Left ventricle myocardium superior (tissue), 1 donor: Measurements from ENCODE around the gene TRIM48. TPM values are rescaled to one million over a fixed set of nuclear protein-coding genes. Genes with fewer than 3 reads are reported as not detected.
"Not testable (repeated sequence)": the region's sequence is repeated elsewhere in the genome, so short reads cannot be mapped to it uniquely, and the experiment has no call there.

ENCODE experiments used
- ATAC-seq: fragments of 200-7000 bp; cut with Tn5 transposase; one replicate; pipeline ENCODE4 v1.9.1; 2020; ENCODE audit warnings: mild to moderate bottlenecking, moderate library complexity
- DNase-seq: peaks from one replicate; pipeline ENCODE4 v3.0.0-alpha.2; 2020
- intact Hi-C: fragments of 100-400 bp; cut with micrococcal nuclease; formaldehyde crosslinking; loops from one replicate; pipeline ENCODE4 v1.11.0; 2022
- long read RNA-seq: library from polyadenylated mRNA; unstranded; transcript quantifications from one replicate; pipeline ENCODE4 v2.0.0, GENCODE V29; 2021
- total RNA-seq: library from RNA; stranded (reverse); fragmentation: NEBNext Ultra II Directional; extraction: Animal tissue kit (Norgen Biotek cat#: 25700); gene quantifications from one replicate; pipeline ENCODE4 v1.2.1, GENCODE V29; 2021
- donor health status: DM: no; HTN: yes; CAD: no; lungs with severe emphysema.

Gene TRIM48
- not detected for total RNA-seq
- long read RNA-seq = 0 reads

- DNase-seq, intact Hi-C loops, ATAC-seq: not testable (repeated sequence)
Observed at GRCh38 chr11:55261855-55262254, at the start of gene TRIM48. TSS of gene TRIM48 (plus strand) at chr11:55262155. CDS start at chr11:55262268, 113 bp downstream.

- DNase-seq, ATAC-seq, intact Hi-C loops: not testable (repeated sequence)
Observed at GRCh38 chr11:55238316-55238715, 23.6 kb upstream of the TRIM48 start.

- intact Hi-C loops = no loop called here
- ATAC-seq = no peak
- DNase-seq = no peak
Observed at GRCh38 chr11:55263081-55263480, 1.1 kb downstream of the TRIM48 start.

Other genes with a start within 250 kb of the TRIM48 start
- gene OR4A16, start 81.0 kb downstream of the TRIM48 start, total RNA-seq = not detected
- gene OR4A15, start 105.8 kb downstream of the TRIM48 start, total RNA-seq = not detected